SIG-M5 treated with dmso at 0.1 percent for 504 hours (cell line): ENCODE results near the gene S1PR4.
"Not testable (repeated sequence)": the region's sequence is repeated elsewhere in the genome, so short reads cannot be mapped to it uniquely, and the experiment has no call there.

Experiments
- DNase-seq: peaks from one replicate; lab custom pipeline; 2025; ENCODE audit not compliant: unreplicated experiment; lab: John Stamatoyannopoulos, UW

S1PR4 gene

GRCh38 chr19:3176715-3177501 lies 1.7 kb upstream of the S1PR4 start:
- peak; percentile 58 for DNase-seq

DNA sequence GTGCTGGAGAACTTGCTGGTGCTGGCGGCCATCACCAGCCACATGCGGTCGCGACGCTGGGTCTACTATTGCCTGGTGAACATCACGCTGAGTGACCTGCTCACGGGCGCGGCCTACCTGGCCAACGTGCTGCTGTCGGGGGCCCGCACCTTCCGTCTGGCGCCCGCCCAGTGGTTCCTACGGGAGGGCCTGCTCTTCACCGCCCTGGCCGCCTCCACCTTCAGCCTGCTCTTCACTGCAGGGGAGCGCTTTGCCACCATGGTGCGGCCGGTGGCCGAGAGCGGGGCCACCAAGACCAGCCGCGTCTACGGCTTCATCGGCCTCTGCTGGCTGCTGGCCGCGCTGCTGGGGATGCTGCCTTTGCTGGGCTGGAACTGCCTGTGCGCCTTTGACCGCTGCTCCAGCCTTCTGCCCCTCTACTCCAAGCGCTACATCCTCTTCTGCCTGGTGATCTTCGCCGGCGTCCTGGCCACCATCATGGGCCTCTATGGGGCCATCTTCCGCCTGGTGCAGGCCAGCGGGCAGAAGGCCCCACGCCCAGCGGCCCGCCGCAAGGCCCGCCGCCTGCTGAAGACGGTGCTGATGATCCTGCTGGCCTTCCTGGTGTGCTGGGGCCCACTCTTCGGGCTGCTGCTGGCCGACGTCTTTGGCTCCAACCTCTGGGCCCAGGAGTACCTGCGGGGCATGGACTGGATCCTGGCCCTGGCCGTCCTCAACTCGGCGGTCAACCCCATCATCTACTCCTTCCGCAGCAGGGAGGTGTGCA lies 587 bp downstream of the S1PR4 start:
- peak; percentile 25 for DNase-seq

GRCh38 chr19:3179739-3180293 lies 1.2 kb downstream of the S1PR4 start:
- DNase-seq, result no peak

GRCh38 chr19:3183721-3184641 lies 5.4 kb downstream of the S1PR4 start:
- DNase-seq, result no peak

- DNase-seq, result peak; percentile 84
Observed at GRCh38 chr19:3184847-3185460, 6.4 kb downstream of the S1PR4 start.

DNA sequence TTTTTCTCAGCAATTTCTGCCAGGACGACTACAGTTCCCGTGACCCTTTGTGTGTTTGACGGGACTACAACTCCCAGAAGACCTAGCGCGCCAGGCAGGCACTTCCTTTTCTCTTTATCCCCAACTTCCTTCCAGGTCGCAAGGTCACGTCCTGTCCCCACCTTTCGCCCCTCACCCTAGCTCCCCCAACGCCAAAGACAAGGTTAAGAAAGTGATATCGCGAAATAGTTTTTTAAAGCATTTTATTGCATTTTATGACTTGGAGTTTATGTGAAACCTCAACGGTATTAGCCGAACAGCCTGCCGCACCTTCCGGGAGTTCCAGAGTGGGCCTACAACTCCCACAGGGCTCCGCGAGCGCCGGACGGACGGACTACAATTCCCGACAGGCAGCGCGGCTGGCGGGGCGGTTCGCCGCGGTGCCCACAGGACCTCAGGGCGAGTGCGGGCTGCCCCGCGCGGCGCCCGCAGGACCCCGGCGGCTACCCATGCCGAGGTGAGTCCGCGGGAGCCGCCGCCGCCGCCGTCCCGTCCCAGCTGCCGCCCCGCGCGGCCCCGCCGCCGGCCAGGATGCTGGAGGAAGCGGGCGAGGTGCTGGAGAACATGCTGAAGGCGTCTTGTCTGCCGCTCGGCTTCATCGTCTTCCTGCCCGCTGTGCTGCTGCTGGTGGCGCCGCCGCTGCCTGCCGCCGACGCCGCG lies 7.0 kb downstream of the S1PR4 start, which contains the start of gene NCLN:
Gene NCLN, plus strand, starts transcription at position 470 of the 699 bp plus-strand sequence. Its CDS starts 101 bp downstream, at position 571.
- DNase-seq, result peak; percentile 93

- DNase-seq, result no peak
Observed at GRCh38 chr19:3186160-3186688, 7.7 kb downstream of the S1PR4 start.

GRCh38 chr19:3186891-3187661 lies 8.5 kb downstream of the S1PR4 start:
- no peak for DNase-seq

DNA sequence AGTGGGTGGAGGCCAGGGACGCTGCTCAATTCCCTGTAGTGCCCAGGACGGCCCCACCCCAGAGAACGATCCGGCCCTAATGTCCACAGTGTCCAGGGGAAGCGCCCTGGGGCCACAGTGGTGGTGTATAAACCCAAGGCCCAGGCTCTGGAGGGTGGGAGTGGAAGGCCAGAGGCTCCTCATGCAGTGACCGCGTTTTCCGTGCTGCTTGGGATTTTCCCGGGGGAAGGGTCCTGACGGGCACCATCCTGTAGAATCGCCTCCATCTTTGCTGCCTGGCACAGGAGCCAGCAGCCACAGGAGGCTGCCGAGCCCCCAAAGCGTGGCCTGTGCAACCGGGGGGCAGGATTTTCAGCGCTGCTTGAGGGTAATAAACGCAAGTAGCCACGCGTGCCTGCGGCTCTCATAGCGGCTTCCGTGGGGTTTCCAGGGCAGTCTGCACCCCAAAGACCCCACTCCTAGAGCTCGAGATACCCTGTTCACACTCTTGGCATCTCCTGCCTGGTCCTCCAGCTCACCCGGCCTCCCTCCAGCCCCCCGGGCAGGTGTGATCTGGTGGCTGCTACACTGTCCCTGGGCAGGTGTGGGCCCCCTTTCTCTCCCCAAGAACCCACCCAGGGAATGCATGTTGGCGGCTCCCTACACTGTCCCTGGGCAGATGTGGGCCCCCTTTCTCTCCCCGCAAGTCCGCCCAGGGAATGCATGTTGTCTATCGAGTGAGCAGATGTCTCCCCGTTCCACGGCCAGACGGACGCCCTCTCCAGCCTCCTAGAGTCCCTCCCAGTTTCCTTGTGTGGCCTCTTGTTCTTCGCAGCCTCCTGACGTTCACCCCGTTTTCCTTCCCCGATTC lies 9.3 kb downstream of the S1PR4 start:
- DNase-seq, result no peak

DNA sequence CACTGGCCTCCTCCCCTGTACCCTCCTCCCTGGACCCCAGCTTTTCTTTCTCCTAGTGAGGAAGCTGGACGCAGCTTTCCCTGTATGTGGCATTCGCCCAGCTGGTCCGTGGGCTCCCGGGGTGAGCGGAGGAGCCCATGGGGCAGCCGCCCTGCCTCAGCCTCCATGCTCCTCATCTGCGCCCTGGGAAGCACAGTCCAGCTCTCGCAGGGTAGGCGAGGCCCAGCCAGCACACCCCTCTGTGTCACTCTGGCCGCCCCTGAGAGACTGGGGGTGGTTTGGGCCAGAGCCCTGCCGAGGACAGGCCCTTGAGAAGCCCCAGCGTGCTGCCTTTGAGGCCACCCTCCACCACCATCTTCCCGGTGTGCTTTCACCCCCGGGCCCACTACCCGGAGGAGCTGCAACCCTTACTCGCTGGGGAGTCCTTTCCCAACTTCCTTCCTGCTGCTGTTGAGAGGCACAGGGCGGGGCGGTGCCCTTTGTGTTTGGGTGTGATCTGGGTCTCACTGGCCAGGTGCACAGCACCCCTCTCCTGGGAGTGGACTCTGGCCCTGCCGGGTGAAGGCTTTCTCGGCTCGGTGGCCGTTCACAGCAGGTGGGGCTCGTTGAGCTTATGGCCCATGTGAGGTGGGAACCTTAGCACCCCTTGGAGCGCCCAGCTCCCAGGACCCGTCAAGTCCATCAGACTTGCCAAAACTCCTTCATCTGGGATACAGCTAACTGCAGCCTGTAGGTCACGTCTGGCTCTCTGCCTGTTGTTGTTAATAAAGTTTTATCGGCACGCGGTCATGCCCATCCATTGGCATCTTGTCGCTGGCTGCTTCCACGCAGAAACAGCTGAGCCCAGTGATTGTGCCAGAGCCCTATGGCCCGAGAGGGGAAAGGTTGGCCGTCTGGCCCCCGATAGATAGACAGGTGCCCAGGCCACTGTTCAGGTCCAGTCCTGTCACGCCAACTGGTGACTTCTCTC lies 10.3 kb downstream of the S1PR4 start:
- DNase-seq, result peak; percentile 33

DNA sequence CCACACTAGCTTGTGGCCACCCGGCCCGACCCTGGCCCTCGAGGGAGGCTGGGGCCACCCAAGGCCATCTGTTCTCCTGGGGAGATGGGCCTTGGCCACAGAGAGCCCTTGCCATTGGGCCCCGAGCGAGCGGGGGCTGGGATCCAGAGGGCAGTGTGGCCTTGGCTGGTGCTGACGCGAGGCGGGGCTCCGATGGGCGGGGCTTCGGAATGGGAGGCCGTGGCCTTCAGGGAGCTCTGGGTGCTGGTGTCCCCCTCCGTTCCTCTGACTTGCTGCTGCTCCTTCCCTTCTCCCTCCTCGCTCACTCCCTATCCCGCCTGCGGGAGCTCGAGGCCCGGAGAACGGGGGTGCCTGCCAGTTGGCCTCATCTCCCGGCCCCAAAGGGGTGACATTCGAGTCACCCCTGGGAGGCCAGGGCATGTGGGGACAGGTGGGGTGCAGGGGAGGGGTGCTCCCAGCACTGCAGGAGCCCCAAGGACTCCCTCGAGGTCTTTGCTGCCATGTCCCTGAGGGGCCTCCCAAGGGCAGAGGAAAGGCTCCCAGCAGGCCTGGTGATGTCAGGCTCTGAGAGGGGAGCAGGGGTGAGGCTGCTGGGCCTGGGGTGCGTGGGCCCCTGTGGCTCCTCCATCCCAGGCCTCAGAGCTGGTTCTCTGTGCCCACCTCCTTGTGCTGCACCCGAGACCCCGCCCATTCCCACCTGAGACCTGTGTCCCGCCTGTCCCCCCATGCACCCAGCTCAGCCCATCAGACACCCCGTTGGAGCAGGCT lies 11.3 kb downstream of the S1PR4 start:
- no peak for DNase-seq

GRCh38 chr19:3190470-3190770 lies 11.9 kb downstream of the S1PR4 start:
- no peak for DNase-seq

DNA sequence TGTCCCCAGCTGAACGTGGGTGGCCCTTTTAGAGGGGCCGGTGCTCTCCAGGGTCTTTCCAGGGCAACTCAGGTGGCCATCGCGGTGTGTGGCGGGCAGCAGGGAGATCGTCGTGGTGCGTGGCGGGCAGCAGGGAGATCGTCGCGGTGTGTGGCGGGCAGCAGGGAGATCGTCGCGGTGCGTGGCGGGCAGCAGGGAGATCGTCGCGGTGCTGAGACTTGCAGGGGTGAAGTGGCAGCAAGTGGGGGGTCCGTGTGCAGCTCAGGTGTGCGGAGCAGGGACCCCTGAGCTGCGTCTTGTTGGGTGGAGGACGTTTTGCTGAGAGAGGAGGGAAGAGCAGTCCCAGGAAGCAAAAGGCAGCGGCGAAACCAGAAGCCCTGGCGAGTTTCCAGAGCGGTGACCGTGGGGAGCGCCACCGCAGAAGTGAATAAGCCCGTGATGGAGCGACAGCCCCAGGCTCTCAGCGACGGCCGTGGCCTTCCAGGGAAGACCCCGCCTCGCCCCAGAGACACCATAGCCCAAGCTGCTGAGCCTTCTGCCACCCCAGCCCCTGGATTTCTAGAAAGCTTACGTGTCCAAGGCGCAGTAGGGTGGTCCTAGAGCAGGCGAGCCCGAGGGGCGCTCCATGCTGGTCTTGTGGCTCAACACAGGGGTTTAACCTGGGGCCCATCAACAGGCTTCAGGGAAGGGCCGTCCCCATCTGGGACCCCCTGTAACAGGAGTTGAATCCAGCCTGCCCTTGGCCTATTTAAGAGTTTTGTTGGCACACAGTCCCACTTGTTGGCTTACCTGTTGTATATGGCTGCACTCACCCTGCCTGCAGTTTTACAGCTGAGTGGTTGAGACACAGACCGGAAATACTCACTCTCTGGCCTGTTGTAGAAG lies 12.6 kb downstream of the S1PR4 start:
- no peak for DNase-seq

DNA sequence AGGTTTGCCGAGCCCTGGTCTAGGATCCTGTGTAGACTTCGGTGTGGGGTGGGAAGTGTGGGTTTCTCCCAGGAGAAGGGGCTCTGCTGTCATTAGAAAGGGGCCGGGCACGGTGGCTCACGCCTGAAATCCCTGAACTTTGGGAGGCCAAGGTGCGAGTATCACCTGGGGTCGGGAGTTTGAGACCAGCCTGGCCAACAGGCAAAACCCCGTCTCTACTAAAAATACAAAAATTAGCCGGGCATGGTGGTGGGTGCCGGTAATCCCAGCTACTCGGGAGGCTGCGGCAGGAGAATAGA lies 13.2 kb downstream of the S1PR4 start:
- DNase-seq, result not testable (repeated sequence)

GRCh38 chr19:3192228-3192635 lies 13.7 kb downstream of the S1PR4 start:
- no peak for DNase-seq
